Measurements from ENCODE around the gene NCKAP5. TPM values are rescaled to one million over a fixed set of nuclear protein-coding genes. Genes with fewer than 3 reads are reported as not detected.

The NCKAP5 gene
- total and polyA plus RNA-seq, 2 of the 13 experiments (the other 11 are each of a cell fraction or from before 2014, with no cell fraction given) = 0.01 TPM; not detected in 1

- 50% methylated on average over 23 of the region's 23 CpGs for WGBS (ENCODE audit: low lambda C conversion rate)
- H3K27me3 ChIP-seq (ENCODE audit: control insufficient read depth in 1 of 2, insufficient read depth in 2 of 2, low read length in 2 of 2) = peaks cover 8 to 41% of the 10 kb centered on the region in 2 experiments; a peak in 4 of 5 replicates
- no peaks in the 10 kb centered on the region for H3K9me3 ChIP-seq (ENCODE audit: low read length)
- intact Hi-C loops (cut with micrococcal nuclease; ENCODE audit: unreplicated experiment) (no loop called here), in situ Hi-C loops (cut with HindIII; ENCODE audit: extremely low pct_ligation_motif_present, low pct_unique_long_range_greater_than_20kb) (loop anchor here (25.0 kb wide), 1 partner anchor 491 kb away; no protein-coding TSS in a partner anchor)
- H3K4me1 ChIP-seq (ENCODE audit: insufficient read depth, low read length) = no peaks in the 10 kb centered on the region
- H4K20me1 ChIP-seq (ENCODE audit: insufficient read depth, low read length) = no peaks in the 10 kb centered on the region
- no peaks in the 10 kb centered on the region for H3K79me2 ChIP-seq (ENCODE audit: insufficient read depth, low read length)
- ChIA-PET POLR2A (no interaction called here), CTCF (ENCODE audit: low intra/inter-chr PET ratio, low total read pairs) (no interaction called here)
- H3K9ac ChIP-seq (ENCODE audit: insufficient read depth, low read depth, low read length) = no peak overlapping the region
- H3K36me3 ChIP-seq (replicated peaks in 1 of 2; ENCODE audit: control insufficient read depth in 1 of 2, insufficient read depth in 2 of 2, low read length in 2 of 2) = no peaks in the 10 kb centered on the region
- H3K4me3 ChIP-seq (replicated peaks in 1 of 3; ENCODE audit: insufficient read depth in 1 of 3, low read depth in 2 of 3, low read length in 3 of 3) = no peak overlapping the region
- no peak for TF ChIP-seq SSRP1 (CRISPR knock-in tag; IDR thresholded peaks at IDR 0.05)
- no peak for TF ChIP-seq ZNF367 (CRISPR knock-in tag; IDR thresholded peaks at IDR 0.05; ENCODE audit: borderline replicate concordance)
- no peak for TF ChIP-seq UBTF (CRISPR knock-in tag; IDR thresholded peaks at IDR 0.05)
- TF ChIP-seq SAP130 (CRISPR knock-in tag; IDR thresholded peaks at IDR 0.05; ENCODE audit: low read depth) = no peak
- no peak for TF ChIP-seq IRF1 (CRISPR knock-in tag; IDR thresholded peaks at IDR 0.05; ENCODE audit: low read depth)
- TF ChIP-seq ZNF687 (CRISPR knock-in tag; IDR thresholded peaks at IDR 0.05) = no peak
- no peak for TF ChIP-seq ONECUT2 (CRISPR knock-in tag; IDR thresholded peaks at IDR 0.05)
- TF ChIP-seq ATF7 (IDR thresholded peaks at IDR 0.05) = no peak
- TF ChIP-seq ATF7 (CRISPR knock-in tag; IDR thresholded peaks at IDR 0.05) = no peak
- TF ChIP-seq ZNF124 (CRISPR knock-in tag; IDR thresholded peaks at IDR 0.05) = no peak
- no peak for TF ChIP-seq FOSL1 (CRISPR knock-in tag; IDR thresholded peaks at IDR 0.05; ENCODE audit: borderline replicate concordance)
- TF ChIP-seq KAT2B (IDR thresholded peaks at IDR 0.05; ENCODE audit: borderline replicate concordance, low read depth, low read length) = no peak
- no peak overlapping the region for H3K4me2 ChIP-seq (ENCODE audit: low read depth, low read length)
- H3K27ac ChIP-seq (ENCODE audit: extremely low read length, insufficient read depth, low read length) = no peak overlapping the region
- BruUV-seq (replicated peaks) = no TSS peak
- FAIRE-seq (no peak), ATAC-seq (no peak), DNase-seq (ENCODE audit: low spot score) (no peak)
- H2AFZ ChIP-seq (ENCODE audit: low read length) = no peak overlapping the region
Measured at GRCh38 chr2:132671151-132671835, 897.0 kb downstream of the NCKAP5 start.

Data from HepG2 (cell line).